ENCODE measurements around the gene TRMU.

TRMU gene, protein sequence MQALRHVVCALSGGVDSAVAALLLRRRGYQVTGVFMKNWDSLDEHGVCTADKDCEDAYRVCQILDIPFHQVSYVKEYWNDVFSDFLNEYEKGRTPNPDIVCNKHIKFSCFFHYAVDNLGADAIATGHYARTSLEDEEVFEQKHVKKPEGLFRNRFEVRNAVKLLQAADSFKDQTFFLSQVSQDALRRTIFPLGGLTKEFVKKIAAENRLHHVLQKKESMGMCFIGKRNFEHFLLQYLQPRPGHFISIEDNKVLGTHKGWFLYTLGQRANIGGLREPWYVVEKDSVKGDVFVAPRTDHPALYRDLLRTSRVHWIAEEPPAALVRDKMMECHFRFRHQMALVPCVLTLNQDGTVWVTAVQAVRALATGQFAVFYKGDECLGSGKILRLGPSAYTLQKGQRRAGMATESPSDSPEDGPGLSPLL

DNA sequence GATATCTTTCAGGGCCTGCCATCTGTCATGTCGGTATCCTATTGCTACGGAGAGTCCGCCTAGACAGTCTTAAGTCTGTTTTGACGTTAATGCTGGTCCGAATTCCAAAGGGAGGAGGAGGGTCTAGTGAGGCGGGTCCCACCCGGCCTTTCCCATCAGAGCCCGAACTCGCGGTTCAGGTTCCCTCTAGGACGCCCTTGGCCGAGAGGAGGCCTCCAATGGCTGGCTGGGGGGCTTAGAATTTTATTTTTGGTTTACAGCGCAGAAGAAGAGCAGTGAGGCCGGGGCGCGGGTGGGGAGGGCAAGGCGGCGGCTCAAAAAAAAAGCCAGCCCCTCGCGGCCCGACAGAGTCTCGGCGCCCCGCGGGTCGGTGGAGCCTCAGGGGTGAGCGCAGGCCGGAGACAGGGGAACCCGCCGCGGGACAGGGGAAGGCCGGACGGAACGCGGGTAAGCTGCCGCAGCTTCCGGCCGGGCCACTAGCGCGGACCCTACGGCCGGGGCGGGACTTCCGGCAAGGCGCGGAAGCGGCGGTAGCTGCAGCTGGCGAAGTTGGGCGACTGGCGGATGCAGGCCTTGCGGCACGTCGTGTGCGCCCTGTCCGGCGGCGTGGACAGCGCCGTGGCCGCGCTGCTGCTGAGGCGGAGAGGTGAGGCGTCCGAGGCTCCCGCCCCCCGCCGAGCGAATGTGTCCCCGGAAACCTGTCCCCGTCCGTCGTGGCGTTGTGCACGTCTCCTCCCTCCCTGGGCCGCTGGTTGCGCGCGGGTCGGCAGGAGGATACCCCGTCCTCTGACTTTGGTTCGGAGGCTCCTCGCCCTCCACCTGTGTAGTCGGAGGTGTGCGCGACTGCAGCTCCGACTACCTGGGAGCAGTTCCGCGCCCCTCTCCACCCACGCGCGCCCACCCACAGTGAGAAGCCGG is at the start of gene TRMU:
TRMU (plus strand) TSS at position 514 of the 918 bp plus-strand sequence; CDS start at position 565, 51 bp downstream.
- DNase-seq (ENCODE audit: low read depth): peak; percentile 64

DNA sequence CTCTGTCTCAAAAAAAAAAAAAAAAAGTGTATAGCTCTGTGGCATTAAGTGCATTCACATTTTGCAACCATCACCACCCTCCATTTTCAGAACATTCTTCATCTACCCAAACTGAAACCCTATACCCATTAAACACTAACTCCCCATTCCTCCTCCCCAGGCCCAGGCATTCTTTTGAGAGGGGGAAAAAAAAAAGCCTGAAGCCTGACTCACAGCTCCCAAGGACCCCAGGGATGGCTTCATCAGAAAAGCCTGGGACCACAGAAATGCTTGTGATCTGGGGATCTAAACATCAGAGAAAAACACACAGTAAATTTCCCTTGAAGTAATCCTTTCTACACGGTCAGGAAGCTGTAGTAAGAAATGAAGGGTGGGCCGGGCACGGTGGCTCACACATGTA is 49.5 kb upstream of the TRMU start:
- no peak for DNase-seq (ENCODE audit: low read depth)

- DNase-seq (ENCODE audit: low read depth): no peak
Measured at GRCh38 chr22:46286941-46287872, 48.3 kb upstream of the TRMU start.

- DNase-seq (ENCODE audit: low read depth): no peak
Measured at GRCh38 chr22:46287873-46288751, 47.4 kb upstream of the TRMU start.

- no peak for DNase-seq (ENCODE audit: low read depth)
Measured at GRCh38 chr22:46288846-46289243, 46.7 kb upstream of the TRMU start.

GRCh38 chr22:46289244-46289891 is 46.1 kb upstream of the TRMU start:
- no peak for DNase-seq (ENCODE audit: low read depth)

DNA sequence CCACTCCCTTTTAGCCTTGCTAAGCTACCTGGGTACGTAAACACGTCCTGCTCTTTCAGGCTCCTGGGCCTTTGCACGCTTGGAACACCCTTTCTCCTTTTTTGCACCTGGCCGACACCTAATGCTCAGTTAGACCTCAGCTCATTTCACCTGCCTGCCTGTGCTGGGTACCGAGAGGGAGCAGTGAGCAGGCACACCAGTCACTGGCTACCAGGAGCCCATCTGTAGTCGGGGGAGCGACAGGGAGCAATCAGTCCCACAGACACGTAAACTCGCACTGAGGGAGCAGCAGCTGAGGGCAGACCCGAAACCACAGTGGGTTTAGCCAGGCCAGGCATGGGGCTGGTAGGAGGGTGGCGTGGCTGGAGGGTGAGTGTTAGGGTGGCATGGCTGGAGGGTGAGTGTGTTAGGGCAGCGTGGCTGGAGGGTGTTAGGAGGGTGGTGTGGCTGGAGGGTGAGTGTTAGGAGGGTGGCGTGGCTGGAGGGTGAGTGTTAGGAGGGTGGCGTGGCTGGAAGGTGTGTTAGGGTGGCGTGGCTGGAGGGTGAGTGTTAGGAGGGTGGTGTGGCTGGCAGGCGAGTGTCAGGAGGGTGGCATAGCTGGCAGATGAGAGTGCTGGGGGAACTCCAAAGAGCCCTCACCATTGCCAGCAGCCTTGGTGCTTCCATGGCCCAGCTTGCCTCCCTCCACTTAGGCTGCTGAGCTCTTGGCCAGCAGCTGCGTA is 45.2 kb upstream of the TRMU start:
- DNase-seq (ENCODE audit: low read depth): no peak

DNA sequence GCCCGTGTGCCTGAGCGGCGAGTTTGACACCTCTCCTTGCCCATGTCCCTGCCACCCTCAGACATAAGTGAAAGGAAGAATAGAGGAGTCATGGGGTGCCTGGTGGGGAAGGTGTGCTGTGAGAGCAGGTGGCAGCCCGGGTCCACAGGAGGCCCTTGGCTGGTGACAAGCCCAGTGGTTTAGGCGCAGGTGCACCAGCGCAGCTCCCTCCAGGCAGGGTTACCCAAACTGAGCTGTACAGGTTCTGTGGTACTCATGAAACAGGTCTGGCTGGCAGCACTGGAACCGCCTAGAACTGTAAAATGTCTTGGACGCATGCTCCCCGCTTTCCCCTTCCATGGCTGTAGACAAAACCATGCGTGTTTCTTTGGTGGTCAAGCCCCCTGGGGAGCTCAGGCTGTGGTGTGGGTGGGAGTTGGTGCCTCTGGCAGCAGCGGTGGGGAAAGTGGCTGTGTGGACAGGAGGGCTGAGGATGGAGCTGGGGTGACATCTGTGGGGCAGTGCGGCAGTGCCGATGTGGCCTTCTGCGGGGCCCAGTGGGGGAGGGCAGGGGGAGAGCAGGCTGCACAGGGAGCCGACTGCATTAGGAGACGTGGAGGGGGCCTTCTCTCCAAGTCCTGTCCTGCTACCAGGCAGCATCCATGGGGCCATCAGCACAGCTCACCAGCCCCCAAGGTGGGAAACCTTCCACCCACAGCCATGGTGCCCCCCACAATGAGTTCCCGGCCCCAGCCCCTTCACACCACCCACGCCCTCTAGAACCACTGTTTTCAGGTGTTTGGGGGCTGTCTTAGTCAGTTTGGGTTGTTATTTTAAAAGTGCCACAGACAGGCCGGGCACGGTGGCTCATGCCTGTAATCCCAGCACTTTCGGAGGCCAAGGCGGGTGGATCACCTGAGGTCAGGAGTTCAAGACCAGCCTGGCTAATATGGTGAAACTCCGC is 44.4 kb upstream of the TRMU start:
- DNase-seq (ENCODE audit: low read depth): no peak

GRCh38 chr22:46292173-46292572 is 43.3 kb upstream of the TRMU start:
- DNase-seq (ENCODE audit: low read depth): no peak

DNA sequence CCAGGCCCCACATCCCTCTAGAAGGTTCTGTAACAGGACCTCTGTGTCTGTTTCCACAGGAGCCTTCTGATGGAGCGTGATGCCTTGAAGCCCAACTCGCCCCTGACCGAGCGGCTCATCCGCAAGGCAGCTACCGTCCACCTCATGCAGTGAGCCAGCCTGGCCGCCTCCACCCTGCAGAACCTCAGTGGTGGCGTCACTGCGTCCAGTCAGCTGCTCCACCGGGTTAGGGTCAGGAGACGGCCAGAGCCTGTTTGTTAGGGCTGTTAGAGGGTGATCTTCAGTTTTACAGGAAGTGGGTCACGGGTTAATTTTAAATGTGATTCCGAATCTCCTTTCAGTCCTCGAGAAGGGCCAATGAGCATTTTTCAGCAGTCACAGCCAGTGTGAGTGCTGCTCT is 42.8 kb upstream of the TRMU start:
- DNase-seq (ENCODE audit: low read depth): no peak

GRCh38 chr22:46293577-46294260 is 41.8 kb upstream of the TRMU start:
- DNase-seq (ENCODE audit: low read depth): no peak

- DNase-seq (ENCODE audit: low read depth): no peak
Measured at GRCh38 chr22:46294784-46295183, 40.7 kb upstream of the TRMU start.

- no peak for DNase-seq (ENCODE audit: low read depth)
Measured at GRCh38 chr22:46295277-46295971, 40.1 kb upstream of the TRMU start.

- DNase-seq (ENCODE audit: low read depth): peak; percentile 95
Measured at GRCh38 chr22:46296257-46297150, 39.0 kb upstream of the TRMU start, which contains the start of gene GTSE1. Gene GTSE1, plus strand, starts transcription at chr22:46296870. Its CDS starts 531 bp downstream, at chr22:46297401.

DNA sequence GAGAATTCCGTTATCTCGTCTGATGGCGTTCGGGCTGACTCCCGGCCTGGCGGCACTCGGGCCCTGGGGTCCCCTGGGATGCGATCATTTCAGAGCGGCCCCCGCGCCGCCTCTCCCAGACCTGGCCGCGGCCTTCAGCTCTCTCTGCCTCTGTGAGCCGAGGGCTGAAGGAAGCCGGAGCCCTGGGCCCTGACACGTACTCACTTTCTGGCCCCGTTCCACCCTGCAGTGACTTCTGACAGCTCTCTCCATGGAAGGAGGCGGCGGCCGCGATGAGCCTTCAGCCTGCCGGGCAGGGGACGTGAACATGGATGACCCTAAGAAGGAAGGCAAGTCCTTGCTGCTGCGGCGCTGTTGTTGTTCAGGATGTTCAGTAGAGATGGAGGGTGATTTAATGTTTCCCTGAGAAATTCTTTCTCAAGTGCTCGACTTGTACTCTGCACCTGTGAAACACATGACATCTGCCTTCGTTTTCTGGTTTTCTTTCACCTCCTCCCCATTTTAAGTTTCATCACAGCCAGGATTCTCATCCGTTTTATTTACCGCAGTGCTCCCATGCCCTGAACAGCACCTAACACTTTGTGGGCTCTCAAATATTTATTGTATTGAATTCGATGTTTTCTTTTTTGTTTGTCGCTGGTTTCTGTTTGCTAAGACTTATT is 38.2 kb upstream of the TRMU start:
- no peak for DNase-seq (ENCODE audit: low read depth)

- DNase-seq (ENCODE audit: low read depth): no peak
Measured at GRCh38 chr22:46299101-46299500, 36.4 kb upstream of the TRMU start.

Data from activated T-helper 1 cell treated with Interleukin-2 at 50 U/mL for 16 hours (primary cell).